IgD-negative memory B cell (primary cell): ENCODE measurements around the gene FAM184A. TPM values are rescaled to one million over a fixed set of nuclear protein-coding genes. Genes with fewer than 3 reads are reported as not detected.
A peak's percentile ranks its signal among the peaks of the same experiment; 100 is the strongest.
"Not testable (repeated sequence)": the region's sequence is repeated elsewhere in the genome, so short reads cannot be mapped to it uniquely, and the experiment has no call there.

ENCODE experiments used
- H3K27ac Mint-ChIP-seq, 3 donors: one replicate each; pipeline ENCODE4 v1.8.0; 2020 to 2022; ENCODE audit warnings: mild to moderate bottlenecking in 3 of 3, mixed read lengths in 3 of 3, moderate library complexity in 1 of 3
- H3K27me3 Mint-ChIP-seq: one replicate; pipeline ENCODE4 v1.8.0; 2021; ENCODE audit warnings: mixed read lengths
- H3K36me3 Mint-ChIP-seq: one replicate; pipeline ENCODE4 v1.8.0; 2020; ENCODE audit warnings: mild to moderate bottlenecking, mixed read lengths
- H3K4me1 Mint-ChIP-seq, 3 donors: one replicate each; pipeline ENCODE4 v1.8.0; 2020 to 2022; ENCODE audit warnings: mixed read lengths in 3 of 3, mild to moderate bottlenecking in 1 of 3
- H3K4me3 Mint-ChIP-seq, 4 donors: one replicate each; pipeline ENCODE4 v1.8.0; 2020 to 2022; ENCODE audit warnings: mild to moderate bottlenecking in 4 of 4, mixed read lengths in 4 of 4, moderate library complexity in 3 of 4
- H3K9me3 Mint-ChIP-seq, 3 donors: one replicate each; pipeline ENCODE4 v1.8.0; 2020 to 2021; ENCODE audit warnings: mixed read lengths in 3 of 3, mild to moderate bottlenecking in 1 of 3
- polyA plus RNA-seq: library from polyadenylated mRNA; unstranded; fragments of 300-500 nt; fragmentation: Illumina TruSeq; gene quantifications from one replicate; pipeline ENCODE4 v1.2.3, GENCODE V29; 2021

Gene FAM184A
- polyA plus RNA-seq, 1 donor from 2014 or later: 0.09 TPM

- H3K4me1 Mint-ChIP-seq: peaks cover 0 to 1% (median 0%) of the 10 kb centered on the region in 3 donors
- peaks cover 0 to 3% (median 0%) of the 10 kb centered on the region in 3 donors for H3K9me3 Mint-ChIP-seq
- H3K27ac Mint-ChIP-seq: no peak overlapping the region
- H3K4me3 Mint-ChIP-seq: peak overlapping the region in 1 of 4 donors; percentile 6
- peaks cover 2% of the 10 kb centered on the region for H3K36me3 Mint-ChIP-seq
- no peaks in the 10 kb centered on the region for H3K27me3 Mint-ChIP-seq
Measured at GRCh38 chr6:119025793-119026192, 52.7 kb downstream of the FAM184A start.

GRCh38 chr6:119024111-119024510 lies 54.4 kb downstream of the FAM184A start:
- Mint-ChIP-seq H3K4me3 (no peak overlapping the region), H3K36me3 (peaks cover 2% of the 10 kb centered on the region), H3K9me3 (peaks cover 0 to 3% (median 0%) of the 10 kb centered on the region in 3 donors), H3K27ac (no peak overlapping the region), H3K4me1 (peaks cover 0 to 3% (median 0%) of the 10 kb centered on the region in 3 donors), H3K27me3 (no peaks in the 10 kb centered on the region)

GRCh38 chr6:119022796-119023195 lies 55.7 kb downstream of the FAM184A start:
- H3K9me3 Mint-ChIP-seq: peaks cover 0 to 3% (median 0%) of the 10 kb centered on the region in 3 donors
- peaks cover 0 to 3% (median 0%) of the 10 kb centered on the region in 3 donors for H3K4me1 Mint-ChIP-seq
- no peak overlapping the region for H3K27ac Mint-ChIP-seq
- no peak overlapping the region for H3K4me3 Mint-ChIP-seq
- H3K36me3 Mint-ChIP-seq: peaks cover 2% of the 10 kb centered on the region
- no peaks in the 10 kb centered on the region for H3K27me3 Mint-ChIP-seq

GRCh38 chr6:119020597-119021561 lies 57.6 kb downstream of the FAM184A start:
- H3K27ac Mint-ChIP-seq: no peak overlapping the region
- peaks cover 0 to 3% (median 0%) of the 10 kb centered on the region in 3 donors for H3K4me1 Mint-ChIP-seq
- no peaks in the 10 kb centered on the region for H3K27me3 Mint-ChIP-seq
- H3K4me3 Mint-ChIP-seq: no peak overlapping the region
- H3K9me3 Mint-ChIP-seq: peaks cover 0 to 3% (median 0%) of the 10 kb centered on the region in 3 donors
- H3K36me3 Mint-ChIP-seq: peaks cover 2% of the 10 kb centered on the region

- H3K27me3 Mint-ChIP-seq, H3K4me3 Mint-ChIP-seq, H3K27ac Mint-ChIP-seq, H3K4me1 Mint-ChIP-seq, H3K36me3 Mint-ChIP-seq, H3K9me3 Mint-ChIP-seq: not testable (repeated sequence)
Measured at GRCh38 chr6:119015165-119015564, 63.3 kb downstream of the FAM184A start.

- Mint-ChIP-seq H3K27ac (no peak overlapping the region), H3K27me3 (no peaks in the 10 kb centered on the region), H3K9me3 (peaks cover 1 to 17% (median 8%) of the 10 kb centered on the region in 3 donors), H3K36me3 (no peaks in the 10 kb centered on the region), H3K4me1 (no peaks in the 10 kb centered on the region), H3K4me3 (no peak overlapping the region)
Measured at GRCh38 chr6:119012521-119012920, 65.9 kb downstream of the FAM184A start.

GRCh38 chr6:119009266-119009665 lies 69.2 kb downstream of the FAM184A start:
- H3K4me1 Mint-ChIP-seq, H3K4me3 Mint-ChIP-seq, H3K36me3 Mint-ChIP-seq, H3K27me3 Mint-ChIP-seq, H3K27ac Mint-ChIP-seq: not testable (repeated sequence)
- peaks cover 1 to 17% (median 5%) of the 10 kb centered on the region in 3 donors for H3K9me3 Mint-ChIP-seq

- no peaks in the 10 kb centered on the region for H3K36me3 Mint-ChIP-seq
- H3K4me1 Mint-ChIP-seq: no peaks in the 10 kb centered on the region
- peaks cover 1 to 17% (median 5%) of the 10 kb centered on the region in 3 donors for H3K9me3 Mint-ChIP-seq
- peaks cover 1% of the 10 kb centered on the region for H3K27me3 Mint-ChIP-seq
- no peak overlapping the region for H3K4me3 Mint-ChIP-seq
- H3K27ac Mint-ChIP-seq: no peak overlapping the region
Measured at GRCh38 chr6:119006974-119007373, 71.5 kb downstream of the FAM184A start.

- Mint-ChIP-seq H3K4me3 (no peak overlapping the region), H3K4me1 (no peaks in the 10 kb centered on the region), H3K9me3 (no peaks in the 10 kb centered on the region), H3K36me3 (no peaks in the 10 kb centered on the region), H3K27me3 (no peaks in the 10 kb centered on the region), H3K27ac (no peak overlapping the region)
Measured at GRCh38 chr6:119002069-119002468, 76.4 kb downstream of the FAM184A start.

GRCh38 chr6:118999494-119000040 lies 78.9 kb downstream of the FAM184A start:
- peaks cover 0 to 2% (median 0%) of the 10 kb centered on the region in 3 donors for H3K4me1 Mint-ChIP-seq
- H3K27ac Mint-ChIP-seq: no peak overlapping the region
- no peaks in the 10 kb centered on the region for H3K9me3 Mint-ChIP-seq
- peaks cover 2% of the 10 kb centered on the region for H3K36me3 Mint-ChIP-seq
- no peak overlapping the region for H3K4me3 Mint-ChIP-seq
- no peaks in the 10 kb centered on the region for H3K27me3 Mint-ChIP-seq

GRCh38 chr6:118997426-118997825 lies 81.0 kb downstream of the FAM184A start:
- not testable (repeated sequence) for H3K9me3 Mint-ChIP-seq, H3K27me3 Mint-ChIP-seq, H3K4me1 Mint-ChIP-seq, H3K4me3 Mint-ChIP-seq, H3K27ac Mint-ChIP-seq, H3K36me3 Mint-ChIP-seq

- H3K27me3 Mint-ChIP-seq: peaks cover 2% of the 10 kb centered on the region
- peaks cover 7% of the 10 kb centered on the region for H3K36me3 Mint-ChIP-seq
- H3K27ac Mint-ChIP-seq: no peak overlapping the region
- H3K4me1 Mint-ChIP-seq: peaks cover 0 to 2% (median 2%) of the 10 kb centered on the region in 3 donors
- H3K4me3 Mint-ChIP-seq: peak overlapping the region in 1 of 4 donors; percentile 24
- H3K9me3 Mint-ChIP-seq: no peaks in the 10 kb centered on the region
Measured at GRCh38 chr6:118996289-118996820, 82.1 kb downstream of the FAM184A start.

GRCh38 chr6:118993803-118994251 lies 84.6 kb downstream of the FAM184A start:
- H3K9me3 Mint-ChIP-seq: no peaks in the 10 kb centered on the region
- H3K36me3 Mint-ChIP-seq: peaks cover 7% of the 10 kb centered on the region
- H3K4me1 Mint-ChIP-seq: peaks cover 0 to 2% (median 2%) of the 10 kb centered on the region in 3 donors
- H3K27ac Mint-ChIP-seq: no peak overlapping the region
- H3K27me3 Mint-ChIP-seq: peaks cover 2% of the 10 kb centered on the region
- H3K4me3 Mint-ChIP-seq: no peak overlapping the region

- Mint-ChIP-seq H3K4me3 (no peak overlapping the region), H3K4me1 (peaks cover 0 to 2% (median 2%) of the 10 kb centered on the region in 3 donors), H3K27me3 (peaks cover 2% of the 10 kb centered on the region), H3K9me3 (no peaks in the 10 kb centered on the region), H3K36me3 (peaks cover 7% of the 10 kb centered on the region), H3K27ac (no peak overlapping the region)
Measured at GRCh38 chr6:118993358-118993757, 85.1 kb downstream of the FAM184A start.

- peaks cover 0 to 2% (median 2%) of the 10 kb centered on the region in 3 donors for H3K4me1 Mint-ChIP-seq
- peaks cover 2% of the 10 kb centered on the region for H3K27me3 Mint-ChIP-seq
- no peaks in the 10 kb centered on the region for H3K9me3 Mint-ChIP-seq
- H3K36me3 Mint-ChIP-seq: peaks cover 7% of the 10 kb centered on the region
- no peak overlapping the region for H3K27ac Mint-ChIP-seq
- H3K4me3 Mint-ChIP-seq: no peak overlapping the region
Measured at GRCh38 chr6:118992186-118992795, 86.2 kb downstream of the FAM184A start.
